ENCODE measurements around the gene THRSP. TPM values are rescaled to one million over a fixed set of nuclear protein-coding genes. Genes with fewer than 3 reads are reported as not detected.
"Not testable (repeated sequence)": the region's sequence is repeated elsewhere in the genome, so short reads cannot be mapped to it uniquely, and the experiment has no call there.

Gene THRSP
- polyA plus RNA-seq (2013, experiment 1 of 4): not detected
- polyA plus RNA-seq (2013, experiment 2 of 4): not detected
- not detected for polyA plus RNA-seq (2013, experiment 3 of 4)
- not detected for polyA plus RNA-seq (2013, experiment 4 of 4)

GRCh38 chr11:78063440-78064181 lies at the start of gene THRSP:
THRSP (plus strand) TSS chr11:78063861; CDS start chr11:78063882, 21 bp downstream.
- 95 to 96% methylated on average over 14 of the region's 14 CpGs for WGBS, 2 experiments
- no peaks in the 10 kb centered on the region for H3K27me3 ChIP-seq (ENCODE audit: control insufficient read depth, insufficient read depth, low read length, poor library complexity, severe bottlenecking)
- H3K27ac ChIP-seq (ENCODE audit: insufficient read depth, low read depth, low read length, poor library complexity, severe bottlenecking): no peak within 1 kb of the TSS
- H3K36me3 ChIP-seq (ENCODE audit: control insufficient read depth, insufficient read depth, low read length): no peaks in the 10 kb centered on the region
- H3K9me3 ChIP-seq (ENCODE audit: control insufficient read depth, low read length): no peaks in the 10 kb centered on the region
- no peak within 1 kb of the TSS for H3K4me3 ChIP-seq (ENCODE audit: insufficient read depth, low read depth, low read length)
- no peaks in the 10 kb centered on the region for H3K4me1 ChIP-seq (ENCODE audit: control insufficient read depth, insufficient read depth, low read length)

GRCh38 chr11:78014937-78015520 lies 48.6 kb upstream of the THRSP start:
- H3K27ac ChIP-seq (ENCODE audit: insufficient read depth, low read depth, low read length, poor library complexity, severe bottlenecking); H3K36me3 ChIP-seq (ENCODE audit: control insufficient read depth, insufficient read depth, low read length); H3K9me3 ChIP-seq (ENCODE audit: control insufficient read depth, low read length); H3K4me3 ChIP-seq (ENCODE audit: insufficient read depth, low read depth, low read length); H3K4me1 ChIP-seq (ENCODE audit: control insufficient read depth, insufficient read depth, low read length); H3K27me3 ChIP-seq (ENCODE audit: control insufficient read depth, insufficient read depth, low read length, poor library complexity, severe bottlenecking): not testable (repeated sequence)
- WGBS, 2 experiments: 91 to 93% methylated on average over 6 of the region's 6 CpGs

- 93 to 98% methylated on average over 1 of the region's 1 CpG for WGBS, 2 experiments
- H3K36me3 ChIP-seq (ENCODE audit: control insufficient read depth, insufficient read depth, low read length): no peaks in the 10 kb centered on the region
- H3K27me3 ChIP-seq (ENCODE audit: control insufficient read depth, insufficient read depth, low read length, poor library complexity, severe bottlenecking): no peaks in the 10 kb centered on the region
- peaks cover 7% of the 10 kb centered on the region for H3K4me1 ChIP-seq (ENCODE audit: control insufficient read depth, insufficient read depth, low read length)
- no peak overlapping the region for H3K27ac ChIP-seq (ENCODE audit: insufficient read depth, low read depth, low read length, poor library complexity, severe bottlenecking)
- no peaks in the 10 kb centered on the region for H3K9me3 ChIP-seq (ENCODE audit: control insufficient read depth, low read length)
- H3K4me3 ChIP-seq (ENCODE audit: insufficient read depth, low read depth, low read length): no peak overlapping the region
These were observed 47.8 kb upstream of the THRSP start for GRCh38 chr11:78015878-78016277.

- Histone ChIP-seq H3K27ac (ENCODE audit: insufficient read depth, low read depth, low read length, poor library complexity, severe bottlenecking) (no peak overlapping the region), H3K36me3 (ENCODE audit: control insufficient read depth, insufficient read depth, low read length) (no peaks in the 10 kb centered on the region), H3K4me3 (ENCODE audit: insufficient read depth, low read depth, low read length) (no peak overlapping the region), H3K4me1 (ENCODE audit: control insufficient read depth, insufficient read depth, low read length) (peaks cover 7% of the 10 kb centered on the region), H3K9me3 (ENCODE audit: control insufficient read depth, low read length) (no peaks in the 10 kb centered on the region), H3K27me3 (ENCODE audit: control insufficient read depth, insufficient read depth, low read length, poor library complexity, severe bottlenecking) (no peaks in the 10 kb centered on the region)
- 54 to 58% methylated on average over 4 of the region's 4 CpGs for WGBS, 2 experiments
These were observed 43.9 kb upstream of the THRSP start for GRCh38 chr11:78019808-78020207.

GRCh38 chr11:78020246-78020645 lies 43.4 kb upstream of the THRSP start:
- H3K4me1 ChIP-seq (ENCODE audit: control insufficient read depth, insufficient read depth, low read length): peaks cover 7% of the 10 kb centered on the region
- H3K27ac ChIP-seq (ENCODE audit: insufficient read depth, low read depth, low read length, poor library complexity, severe bottlenecking): no peak overlapping the region

GRCh38 chr11:78021611-78022010 lies 42.0 kb upstream of the THRSP start:
- no peak overlapping the region for H3K27ac ChIP-seq (ENCODE audit: insufficient read depth, low read depth, low read length, poor library complexity, severe bottlenecking)
- H3K4me3 ChIP-seq (ENCODE audit: insufficient read depth, low read depth, low read length): no peak overlapping the region
- no peaks in the 10 kb centered on the region for H3K9me3 ChIP-seq (ENCODE audit: control insufficient read depth, low read length)
- WGBS, 2 experiments: 93 to 94% methylated on average over 6 of the region's 6 CpGs
- no peaks in the 10 kb centered on the region for H3K27me3 ChIP-seq (ENCODE audit: control insufficient read depth, insufficient read depth, low read length, poor library complexity, severe bottlenecking)
- H3K36me3 ChIP-seq (ENCODE audit: control insufficient read depth, insufficient read depth, low read length): no peaks in the 10 kb centered on the region
- peaks cover 7% of the 10 kb centered on the region for H3K4me1 ChIP-seq (ENCODE audit: control insufficient read depth, insufficient read depth, low read length)

More at GRCh38 chr11:78020246-78020645, 43.4 kb upstream of the THRSP start:
- Histone ChIP-seq H3K36me3 (ENCODE audit: control insufficient read depth, insufficient read depth, low read length) (no peaks in the 10 kb centered on the region), H3K4me3 (ENCODE audit: insufficient read depth, low read depth, low read length) (no peak overlapping the region), H3K27me3 (ENCODE audit: control insufficient read depth, insufficient read depth, low read length, poor library complexity, severe bottlenecking) (no peaks in the 10 kb centered on the region), H3K9me3 (ENCODE audit: control insufficient read depth, low read length) (no peaks in the 10 kb centered on the region)
- 13 to 33% methylated on average over 3 of the region's 3 CpGs for WGBS, 2 experiments

GRCh38 chr11:78022397-78023396 lies 41.0 kb upstream of the THRSP start, which contains the start of gene KCTD14:
KCTD14 (minus strand) TSS chr11:78023276; CDS start chr11:78023249, 27 bp downstream.
- no peaks in the 10 kb centered on the region for H3K9me3 ChIP-seq (ENCODE audit: control insufficient read depth, low read length)
- peak within 1 kb of the TSS; percentile 26 for H3K4me3 ChIP-seq (ENCODE audit: insufficient read depth, low read depth, low read length)
- H3K27ac ChIP-seq (ENCODE audit: insufficient read depth, low read depth, low read length, poor library complexity, severe bottlenecking): no peak within 1 kb of the TSS
- H3K36me3 ChIP-seq (ENCODE audit: control insufficient read depth, insufficient read depth, low read length): no peaks in the 10 kb centered on the region
- H3K27me3 ChIP-seq (ENCODE audit: control insufficient read depth, insufficient read depth, low read length, poor library complexity, severe bottlenecking): no peaks in the 10 kb centered on the region
- peaks cover 7% of the 10 kb centered on the region for H3K4me1 ChIP-seq (ENCODE audit: control insufficient read depth, insufficient read depth, low read length)
- WGBS, 2 experiments: 5 to 6% methylated on average over 37 of the region's 37 CpGs

GRCh38 chr11:78023426-78023825 lies 40.2 kb upstream of the THRSP start:
- Histone ChIP-seq H3K4me3 (ENCODE audit: insufficient read depth, low read depth, low read length) (peak overlapping the region; percentile 26), H3K27ac (ENCODE audit: insufficient read depth, low read depth, low read length, poor library complexity, severe bottlenecking) (no peak overlapping the region), H3K4me1 (ENCODE audit: control insufficient read depth, insufficient read depth, low read length) (peaks cover 7% of the 10 kb centered on the region), H3K36me3 (ENCODE audit: control insufficient read depth, insufficient read depth, low read length) (no peaks in the 10 kb centered on the region), H3K9me3 (ENCODE audit: control insufficient read depth, low read length) (no peaks in the 10 kb centered on the region), H3K27me3 (ENCODE audit: control insufficient read depth, insufficient read depth, low read length, poor library complexity, severe bottlenecking) (no peaks in the 10 kb centered on the region)
- WGBS, 2 experiments: 74 to 78% methylated on average over 6 to 7 of the region's 7 CpGs

- Histone ChIP-seq H3K9me3 (ENCODE audit: control insufficient read depth, low read length) (no peaks in the 10 kb centered on the region), H3K27me3 (ENCODE audit: control insufficient read depth, insufficient read depth, low read length, poor library complexity, severe bottlenecking) (no peaks in the 10 kb centered on the region), H3K4me3 (ENCODE audit: insufficient read depth, low read depth, low read length) (no peak overlapping the region), H3K36me3 (ENCODE audit: control insufficient read depth, insufficient read depth, low read length) (no peaks in the 10 kb centered on the region), H3K27ac (ENCODE audit: insufficient read depth, low read depth, low read length, poor library complexity, severe bottlenecking) (no peak overlapping the region), H3K4me1 (ENCODE audit: control insufficient read depth, insufficient read depth, low read length) (peaks cover 3% of the 10 kb centered on the region)
These were observed 38.3 kb upstream of the THRSP start for GRCh38 chr11:78025378-78025777.
